Dendritic cell treated with granulocyte-macrophage colony-stimulating factor and Interleukin-4, amounts not matched to agents 40 ng/mL and 50 ng/mL, for 4 days (primary cell): ENCODE measurements around the gene HOXB2.

ENCODE experiments used
- H3K27ac Mint-ChIP-seq: one replicate; pipeline ENCODE4 v1.8.0; 2022; ENCODE audit warnings: mild to moderate bottlenecking, mixed read lengths
- H3K27me3 Mint-ChIP-seq: one replicate; pipeline ENCODE4 v1.8.0; 2022; ENCODE audit warnings: mild to moderate bottlenecking, mixed read lengths
- H3K36me3 Mint-ChIP-seq: one replicate; pipeline ENCODE4 v1.8.0; 2022; ENCODE audit warnings: low read depth, mixed read lengths
- H3K4me1 Mint-ChIP-seq: one replicate; pipeline ENCODE4 v1.8.0; 2022; ENCODE audit warnings: low read depth, mixed read lengths
- H3K4me3 Mint-ChIP-seq: one replicate; pipeline ENCODE4 v1.8.0; 2022; ENCODE audit warnings: mild to moderate bottlenecking, moderate library complexity, mixed read lengths
- H3K9me3 Mint-ChIP-seq: one replicate; pipeline ENCODE4 v1.8.0; 2022; ENCODE audit warnings: mixed read lengths
- intact Hi-C: fragments of 100-400 bp; cut with micrococcal nuclease; formaldehyde crosslinking; loops from one replicate; pipeline ENCODE4 v1.15.0; 2022

HOXB2 gene

GRCh38 chr17:48565925-48566710 is 21.2 kb upstream of the HOXB2 start:
- no peak overlapping the region for H3K4me3 Mint-ChIP-seq
- H3K9me3 Mint-ChIP-seq, result no peaks in the 10 kb centered on the region
- peaks cover 26% of the 10 kb centered on the region for H3K27me3 Mint-ChIP-seq
- H3K27ac Mint-ChIP-seq, result no peak overlapping the region
- intact Hi-C loops, result no loop called here
- no peaks in the 10 kb centered on the region for H3K36me3 Mint-ChIP-seq
- peaks cover 9% of the 10 kb centered on the region for H3K4me1 Mint-ChIP-seq

GRCh38 chr17:48565022-48565554 is 20.2 kb upstream of the HOXB2 start:
- no peaks in the 10 kb centered on the region for H3K36me3 Mint-ChIP-seq
- intact Hi-C loops, result no loop called here
- H3K27me3 Mint-ChIP-seq, result peaks cover 31% of the 10 kb centered on the region
- no peaks in the 10 kb centered on the region for H3K9me3 Mint-ChIP-seq
- H3K4me3 Mint-ChIP-seq, result no peak overlapping the region
- H3K4me1 Mint-ChIP-seq, result peaks cover 11% of the 10 kb centered on the region
- no peak overlapping the region for H3K27ac Mint-ChIP-seq

- peaks cover 37% of the 10 kb centered on the region for H3K27me3 Mint-ChIP-seq
- H3K36me3 Mint-ChIP-seq, result no peaks in the 10 kb centered on the region
- no peak overlapping the region for H3K4me3 Mint-ChIP-seq
- no peaks in the 10 kb centered on the region for H3K9me3 Mint-ChIP-seq
- intact Hi-C loops, result no loop called here
- no peak overlapping the region for H3K27ac Mint-ChIP-seq
- H3K4me1 Mint-ChIP-seq, result peaks cover 11% of the 10 kb centered on the region
These were observed 19.5 kb upstream of the HOXB2 start for GRCh38 chr17:48564188-48565021.

- Mint-ChIP-seq H3K27me3 (peaks cover 42% of the 10 kb centered on the region), H3K27ac (no peak overlapping the region), H3K36me3 (no peaks in the 10 kb centered on the region), H3K4me3 (no peak overlapping the region), H3K4me1 (peaks cover 11% of the 10 kb centered on the region), H3K9me3 (no peaks in the 10 kb centered on the region)
- intact Hi-C loops, result no loop called here
These were observed 18.9 kb upstream of the HOXB2 start for GRCh38 chr17:48563867-48564187.

- Mint-ChIP-seq H3K27me3 (peaks cover 46% of the 10 kb centered on the region), H3K36me3 (no peaks in the 10 kb centered on the region), H3K4me1 (peaks cover 8% of the 10 kb centered on the region), H3K27ac (no peak overlapping the region), H3K9me3 (no peaks in the 10 kb centered on the region), H3K4me3 (no peak overlapping the region)
- intact Hi-C loops, result no loop called here
These were observed 18.5 kb upstream of the HOXB2 start for GRCh38 chr17:48563385-48563838.

GRCh38 chr17:48562934-48563333 is 18.0 kb upstream of the HOXB2 start:
- intact Hi-C loops, result no loop called here

GRCh38 chr17:48561884-48562810 is 17.2 kb upstream of the HOXB2 start:
- H3K4me3 Mint-ChIP-seq, result no peak overlapping the region
- no peak overlapping the region for H3K27ac Mint-ChIP-seq
- H3K9me3 Mint-ChIP-seq, result no peaks in the 10 kb centered on the region
- H3K36me3 Mint-ChIP-seq, result no peaks in the 10 kb centered on the region
- intact Hi-C loops, result no loop called here
- H3K27me3 Mint-ChIP-seq, result peaks cover 56% of the 10 kb centered on the region
- H3K4me1 Mint-ChIP-seq, result peaks cover 5% of the 10 kb centered on the region

More at GRCh38 chr17:48562934-48563333, 18.0 kb upstream of the HOXB2 start:
- Mint-ChIP-seq H3K9me3 (no peaks in the 10 kb centered on the region), H3K36me3 (no peaks in the 10 kb centered on the region), H3K27ac (no peak overlapping the region), H3K4me1 (peaks cover 5% of the 10 kb centered on the region), H3K4me3 (no peak overlapping the region), H3K27me3 (peaks cover 50% of the 10 kb centered on the region)

- no peak overlapping the region for H3K27ac Mint-ChIP-seq
- H3K27me3 Mint-ChIP-seq, result peaks cover 75% of the 10 kb centered on the region
- H3K9me3 Mint-ChIP-seq, result no peaks in the 10 kb centered on the region
- no peaks in the 10 kb centered on the region for H3K36me3 Mint-ChIP-seq
- H3K4me3 Mint-ChIP-seq, result no peak overlapping the region
- peaks cover 8% of the 10 kb centered on the region for H3K4me1 Mint-ChIP-seq
- intact Hi-C loops, result no loop called here
These were observed 15.2 kb upstream of the HOXB2 start for GRCh38 chr17:48559840-48560817.

- no peak overlapping the region for H3K4me3 Mint-ChIP-seq
- H3K36me3 Mint-ChIP-seq, result no peaks in the 10 kb centered on the region
- H3K27me3 Mint-ChIP-seq, result peaks cover 83% of the 10 kb centered on the region
- no peak overlapping the region for H3K27ac Mint-ChIP-seq
- intact Hi-C loops, result no loop called here
- H3K4me1 Mint-ChIP-seq, result peaks cover 12% of the 10 kb centered on the region
- no peaks in the 10 kb centered on the region for H3K9me3 Mint-ChIP-seq
These were observed 14.4 kb upstream of the HOXB2 start for GRCh38 chr17:48559122-48559839.

GRCh38 chr17:48558831-48559121 is 13.9 kb upstream of the HOXB2 start:
- Mint-ChIP-seq H3K9me3 (no peaks in the 10 kb centered on the region), H3K27ac (no peak overlapping the region), H3K4me1 (peaks cover 12% of the 10 kb centered on the region)

GRCh38 chr17:48558057-48558830 is 13.3 kb upstream of the HOXB2 start:
- H3K9me3 Mint-ChIP-seq, result no peaks in the 10 kb centered on the region
- no peak overlapping the region for H3K4me3 Mint-ChIP-seq
- no peaks in the 10 kb centered on the region for H3K36me3 Mint-ChIP-seq
- intact Hi-C loops, result no loop called here
- no peak overlapping the region for H3K27ac Mint-ChIP-seq
- H3K27me3 Mint-ChIP-seq, result peaks cover 83% of the 10 kb centered on the region
- peaks cover 12% of the 10 kb centered on the region for H3K4me1 Mint-ChIP-seq

More at GRCh38 chr17:48558831-48559121, 13.9 kb upstream of the HOXB2 start:
- no peak overlapping the region for H3K4me3 Mint-ChIP-seq
- intact Hi-C loops, result no loop called here
- peaks cover 83% of the 10 kb centered on the region for H3K27me3 Mint-ChIP-seq
- H3K36me3 Mint-ChIP-seq, result no peaks in the 10 kb centered on the region
